ENCODE data around the gene KIAA1671.
"Not testable (repeated sequence)": the region's sequence is repeated elsewhere in the genome, so short reads cannot be mapped to it uniquely, and the experiment has no call there.

The KIAA1671 gene

GRCh38 chr22:25212337-25212736, 259.8 kb downstream of the KIAA1671 start:
- DNase-seq (ENCODE audit: extremely low read depth in 1 of 2, low read depth in 1 of 2): no peak

- DNase-seq (ENCODE audit: extremely low read depth in 1 of 2, low read depth in 1 of 2): no peak
Observed at GRCh38 chr22:25213221-25213620, 260.7 kb downstream of the KIAA1671 start.

- DNase-seq (ENCODE audit: extremely low read depth in 1 of 2, low read depth in 1 of 2): no peak
Observed at GRCh38 chr22:25216230-25216629, 263.7 kb downstream of the KIAA1671 start.

GRCh38 chr22:25219211-25219689, 266.7 kb downstream of the KIAA1671 start, which contains the start of gene CRYBB2:
TSS of gene CRYBB2 (plus strand) at chr22:25219639. CDS start at chr22:25221430, 1,791 bp downstream.
- DNase-seq (ENCODE audit: extremely low read depth in 1 of 2, low read depth in 1 of 2): no peak

- DNase-seq (ENCODE audit: extremely low read depth in 1 of 2, low read depth in 1 of 2): no peak
Observed at GRCh38 chr22:25219948-25220442, 267.5 kb downstream of the KIAA1671 start.

- no peak for DNase-seq (ENCODE audit: extremely low read depth in 1 of 2, low read depth in 1 of 2)
Observed at GRCh38 chr22:25221790-25222189, 269.3 kb downstream of the KIAA1671 start.

- DNase-seq (ENCODE audit: extremely low read depth in 1 of 2, low read depth in 1 of 2): no peak
Observed at GRCh38 chr22:25223269-25223850, 270.8 kb downstream of the KIAA1671 start.

GRCh38 chr22:25228822-25229221, 276.3 kb downstream of the KIAA1671 start:
- DNase-seq (ENCODE audit: extremely low read depth in 1 of 2, low read depth in 1 of 2): no peak

- not testable (repeated sequence) for DNase-seq (ENCODE audit: extremely low read depth in 1 of 2, low read depth in 1 of 2)
Observed at GRCh38 chr22:25230760-25231159, 278.2 kb downstream of the KIAA1671 start.

- DNase-seq (ENCODE audit: extremely low read depth in 1 of 2, low read depth in 1 of 2): no peak
Observed at GRCh38 chr22:25232301-25232700, 279.8 kb downstream of the KIAA1671 start.

GRCh38 chr22:25233706-25234105, 281.2 kb downstream of the KIAA1671 start:
- not testable (repeated sequence) for DNase-seq (ENCODE audit: extremely low read depth in 1 of 2, low read depth in 1 of 2)

GRCh38 chr22:25235547-25236290, 283.2 kb downstream of the KIAA1671 start:
- peak; percentile 42 to 60 for DNase-seq (ENCODE audit: extremely low read depth in 1 of 2, low read depth in 1 of 2)

GRCh38 chr22:25236417-25236816, 283.9 kb downstream of the KIAA1671 start:
- no peak for DNase-seq (ENCODE audit: extremely low read depth in 1 of 2, low read depth in 1 of 2)

GRCh38 chr22:25237503-25237902, 285.0 kb downstream of the KIAA1671 start:
- DNase-seq (ENCODE audit: extremely low read depth in 1 of 2, low read depth in 1 of 2): no peak

GRCh38 chr22:25238058-25238457, 285.5 kb downstream of the KIAA1671 start:
- DNase-seq (ENCODE audit: extremely low read depth in 1 of 2, low read depth in 1 of 2): not testable (repeated sequence)

All from stimulated activated CD8-positive, alpha-beta memory T cell treated with anti-CD3 and anti-CD28 coated beads, Interleukin-7, amount 100 ng/mL, for 48 hours (primary cell).